ENCODE results near the gene S100A1.
"Not testable (repeated sequence)": the region's sequence is repeated elsewhere in the genome, so short reads cannot be mapped to it uniquely, and the experiment has no call there.

DNA sequence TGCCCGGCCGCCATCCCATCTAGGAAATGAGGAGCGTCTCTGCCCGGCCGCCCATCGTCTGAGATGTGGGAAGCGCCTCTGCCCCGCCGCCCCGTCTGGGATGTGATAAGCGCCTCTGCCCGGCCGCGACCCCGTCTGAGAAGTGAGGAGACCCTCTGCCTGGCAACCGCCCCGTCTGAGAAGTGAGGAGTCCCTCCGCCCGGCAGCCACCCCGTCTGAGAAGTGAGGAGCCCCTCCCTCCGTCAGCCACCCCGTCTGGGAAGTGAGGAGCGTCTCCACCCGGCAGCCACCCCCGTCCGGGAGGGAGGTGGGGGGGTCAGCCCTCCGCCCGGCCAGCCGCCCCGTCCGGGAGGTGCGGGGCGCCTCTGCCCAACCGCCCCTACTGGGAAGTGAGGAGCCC is 45.4 kb upstream of the S100A1 start:
- TF ChIP-seq EZH2phosphoT487 (IDR thresholded peaks at IDR 0.05; ENCODE audit: borderline replicate concordance, low read length), result not testable (repeated sequence)
- TF ChIP-seq, protein P1, sequence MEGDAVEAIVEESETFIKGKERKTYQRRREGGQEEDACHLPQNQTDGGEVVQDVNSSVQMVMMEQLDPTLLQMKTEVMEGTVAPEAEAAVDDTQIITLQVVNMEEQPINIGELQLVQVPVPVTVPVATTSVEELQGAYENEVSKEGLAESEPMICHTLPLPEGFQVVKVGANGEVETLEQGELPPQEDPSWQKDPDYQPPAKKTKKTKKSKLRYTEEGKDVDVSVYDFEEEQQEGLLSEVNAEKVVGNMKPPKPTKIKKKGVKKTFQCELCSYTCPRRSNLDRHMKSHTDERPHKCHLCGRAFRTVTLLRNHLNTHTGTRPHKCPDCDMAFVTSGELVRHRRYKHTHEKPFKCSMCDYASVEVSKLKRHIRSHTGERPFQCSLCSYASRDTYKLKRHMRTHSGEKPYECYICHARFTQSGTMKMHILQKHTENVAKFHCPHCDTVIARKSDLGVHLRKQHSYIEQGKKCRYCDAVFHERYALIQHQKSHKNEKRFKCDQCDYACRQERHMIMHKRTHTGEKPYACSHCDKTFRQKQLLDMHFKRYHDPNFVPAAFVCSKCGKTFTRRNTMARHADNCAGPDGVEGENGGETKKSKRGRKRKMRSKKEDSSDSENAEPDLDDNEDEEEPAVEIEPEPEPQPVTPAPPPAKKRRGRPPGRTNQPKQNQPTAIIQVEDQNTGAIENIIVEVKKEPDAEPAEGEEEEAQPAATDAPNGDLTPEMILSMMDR (IDR thresholded peaks at IDR 0.05; ENCODE audit: low read depth, low read length, poor library complexity, severe bottlenecking), result not testable (repeated sequence)
